HG02884 (cell line): Measurements from ENCODE around the gene DYNC1H1.
"Not testable (repeated sequence)": the region's sequence is repeated elsewhere in the genome, so short reads cannot be mapped to it uniquely, and the experiment has no call there.

Source experiments
- ATAC-seq: cut with Tn5 transposase; IDR thresholded peaks from one replicate; pipeline ENCODE4 v1.9.1; 2021; ENCODE audit warnings: mild to moderate bottlenecking, moderate library complexity; ENCODE audit not compliant: unreplicated experiment

The DYNC1H1 gene

GRCh38 chr14:102058146-102058545 is 93.8 kb downstream of the DYNC1H1 start:
- ATAC-seq = no peak

GRCh38 chr14:102058961-102059360 is 94.6 kb downstream of the DYNC1H1 start:
- no peak for ATAC-seq

DNA sequence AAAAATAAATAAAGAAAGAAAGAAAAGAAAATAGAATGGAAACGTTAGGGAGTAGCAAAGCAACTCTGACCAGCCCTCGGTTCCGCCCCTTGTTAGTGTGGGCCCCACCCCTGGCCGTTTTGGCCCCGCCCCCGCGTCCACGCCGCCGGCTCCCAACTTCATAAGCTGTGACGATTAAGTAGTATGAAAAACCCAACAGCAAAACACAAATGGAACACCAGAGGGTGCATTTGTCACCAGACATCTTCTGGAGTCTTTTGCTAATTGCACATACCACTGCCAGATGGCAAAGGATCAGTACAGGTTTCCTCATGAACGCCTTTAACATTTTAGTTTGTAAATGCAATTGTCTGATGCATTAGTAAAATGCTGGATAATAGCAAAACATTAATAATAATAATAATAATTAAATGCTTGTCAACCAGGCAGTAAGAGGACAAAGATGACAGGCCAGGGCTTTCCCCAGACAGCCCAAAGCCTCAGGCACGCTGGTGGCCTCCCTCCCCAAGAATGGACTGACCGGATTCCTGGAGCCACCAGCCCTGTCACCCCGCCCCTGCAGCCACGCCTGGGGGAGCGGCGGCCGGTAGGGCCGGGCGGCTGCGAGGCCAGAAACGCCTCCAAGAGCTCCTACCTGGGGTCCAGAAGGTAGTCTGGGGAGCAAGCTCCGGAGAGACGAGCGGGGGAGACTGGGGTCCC is 98.9 kb downstream of the DYNC1H1 start:
- peak; percentile 43 for ATAC-seq

DNA sequence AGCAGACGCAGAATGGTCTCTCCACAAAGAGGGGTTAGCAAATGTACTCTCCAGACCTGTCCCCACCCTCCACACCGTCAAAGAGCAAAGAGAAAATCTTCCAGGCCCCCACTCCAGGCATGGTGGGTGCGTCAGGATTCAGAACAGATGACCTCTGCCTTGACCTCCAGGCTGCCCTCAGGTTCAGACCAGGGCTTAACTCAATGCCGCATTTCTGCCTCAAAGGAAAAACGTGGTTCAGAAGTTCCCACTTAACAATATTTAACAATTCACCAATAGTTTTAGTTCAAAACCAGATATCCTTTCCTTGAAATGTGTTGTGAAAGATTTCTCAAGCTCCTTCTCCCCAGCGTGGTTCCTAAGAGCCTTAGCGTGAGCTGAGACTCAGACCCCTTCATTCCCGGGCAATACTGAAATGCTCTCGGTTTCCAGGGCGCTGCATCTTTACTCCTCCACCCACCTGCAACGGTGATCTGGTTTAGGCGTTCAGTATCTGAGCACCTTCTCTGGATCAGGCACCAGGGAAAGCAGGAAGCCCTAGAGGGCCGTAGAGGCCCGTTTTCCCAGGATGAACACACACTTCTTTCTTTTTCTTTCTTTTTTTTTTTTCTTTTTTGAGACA is 99.5 kb downstream of the DYNC1H1 start:
- no peak for ATAC-seq

GRCh38 chr14:102064590-102064989 is 100.2 kb downstream of the DYNC1H1 start:
- not testable (repeated sequence) for ATAC-seq

DNA sequence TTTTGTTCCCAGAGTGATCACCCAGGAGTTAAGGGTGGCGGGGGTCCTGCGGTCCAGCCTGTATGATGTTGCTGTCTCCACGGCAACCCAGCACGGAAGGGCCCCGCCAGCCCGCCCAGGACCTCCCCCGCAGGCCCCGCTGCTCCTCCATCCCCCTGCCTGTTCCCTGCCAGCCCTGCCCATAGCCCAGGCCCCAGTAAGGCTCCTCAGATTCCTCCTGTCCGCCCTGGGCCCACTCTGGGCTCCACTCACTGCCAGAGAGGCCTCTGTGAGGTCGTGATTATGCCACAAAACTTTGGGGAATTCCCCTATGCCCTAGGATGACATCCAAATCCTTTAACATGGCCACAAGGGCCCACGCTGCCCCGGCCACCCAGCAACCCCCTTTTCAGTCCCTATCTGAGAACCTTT is 101.7 kb downstream of the DYNC1H1 start:
- no peak for ATAC-seq

DNA sequence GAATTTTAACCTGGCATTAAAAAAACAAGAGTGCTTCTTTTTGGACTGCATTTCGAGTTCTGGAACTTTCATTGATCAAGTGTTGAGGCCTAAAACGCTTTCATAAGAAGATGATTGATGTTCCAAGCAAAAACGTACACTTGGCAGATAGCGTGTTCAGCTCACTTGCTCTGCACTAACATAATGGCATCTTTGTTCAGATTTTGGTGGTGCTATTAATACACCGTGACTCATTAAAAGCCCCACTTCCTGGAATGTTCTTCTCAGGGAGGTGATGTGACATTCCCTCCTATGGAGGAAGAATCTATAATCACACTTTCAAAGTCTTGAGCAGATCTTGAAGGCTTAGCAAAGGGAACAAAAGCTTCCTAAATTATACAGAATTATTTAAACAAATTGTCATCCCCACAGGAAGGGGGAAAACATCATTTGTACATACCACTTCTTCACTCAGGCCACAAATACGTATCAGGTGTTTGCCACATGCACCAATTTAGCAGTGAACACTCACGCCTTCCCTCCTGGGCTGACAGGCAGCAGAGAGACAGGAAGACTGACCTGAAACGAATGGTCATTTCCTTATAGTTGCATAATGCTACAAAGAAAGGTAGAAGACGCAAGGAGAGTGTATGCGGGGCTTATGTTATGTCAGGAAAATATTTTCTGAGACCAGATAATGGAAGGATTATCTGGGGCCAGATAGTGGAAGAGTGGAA is 107.1 kb downstream of the DYNC1H1 start:
- ATAC-seq = no peak

- no peak for ATAC-seq
These were observed 110.1 kb downstream of the DYNC1H1 start for GRCh38 chr14:102074415-102074964.

- ATAC-seq = no peak
These were observed 110.8 kb downstream of the DYNC1H1 start for GRCh38 chr14:102075155-102075554.

- no peak for ATAC-seq
These were observed 113.0 kb downstream of the DYNC1H1 start for GRCh38 chr14:102077382-102077709.

DNA sequence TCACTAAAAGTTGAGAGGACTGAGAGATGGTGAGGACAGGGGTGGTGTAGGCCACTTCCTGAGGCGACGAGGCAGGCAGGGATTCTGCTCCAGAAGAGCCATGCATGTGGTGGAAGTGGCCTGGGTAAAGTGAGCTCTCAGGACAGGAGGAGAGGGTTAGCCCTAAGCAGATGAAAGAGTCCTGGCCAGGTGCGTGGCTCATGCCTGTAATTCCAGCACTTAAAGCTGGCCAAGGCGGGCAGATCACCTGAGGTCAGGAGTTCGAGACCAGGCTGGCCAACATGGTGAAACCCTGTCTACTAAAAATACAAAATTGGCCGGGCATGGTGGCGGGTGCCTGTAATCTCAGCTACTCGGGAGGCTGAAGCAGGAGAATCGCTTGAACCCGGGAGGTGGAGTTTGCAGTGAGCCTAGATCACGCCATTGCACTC is 114.0 kb downstream of the DYNC1H1 start:
- ATAC-seq = not testable (repeated sequence)

DNA sequence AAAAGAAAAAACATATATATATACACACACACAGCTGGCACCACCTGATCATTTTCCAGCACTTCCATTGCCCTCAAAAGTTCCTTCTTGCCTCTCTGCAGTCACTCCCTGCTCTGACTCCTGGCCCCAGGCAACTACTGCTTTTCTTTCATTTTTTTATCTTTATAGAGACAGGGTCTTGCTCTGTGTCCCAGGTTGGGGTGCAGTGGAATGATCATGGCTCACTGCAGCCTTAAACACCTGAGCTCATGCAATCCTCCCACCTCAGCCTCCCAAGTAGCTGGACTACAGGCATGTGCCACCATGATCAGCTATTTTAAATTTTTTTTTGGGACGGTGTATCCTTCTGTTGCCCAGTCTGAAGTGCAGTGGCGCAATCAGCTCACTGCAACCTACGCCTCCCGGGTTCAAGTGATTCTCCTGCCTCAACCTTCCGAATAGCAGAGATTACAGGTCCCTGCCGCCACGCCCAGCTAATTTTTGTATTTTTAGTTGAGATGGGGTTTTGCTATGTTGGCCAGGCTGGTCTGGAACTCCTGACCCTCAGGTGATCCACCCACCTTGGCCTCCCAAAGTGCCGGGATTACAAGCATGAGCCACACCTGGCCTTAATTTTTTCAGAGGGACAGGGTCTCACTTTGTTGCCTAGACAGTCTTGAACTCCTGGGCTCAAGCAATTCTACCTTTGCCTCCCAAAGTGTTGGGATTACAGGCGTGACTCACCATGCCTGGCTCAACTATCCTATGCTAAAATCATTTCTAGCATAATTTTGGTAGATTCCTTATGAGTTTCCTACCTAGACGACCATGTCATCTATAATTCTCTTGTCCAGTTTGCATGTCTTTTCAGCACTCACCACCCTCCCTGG is 114.7 kb downstream of the DYNC1H1 start:
- no peak for ATAC-seq

DNA sequence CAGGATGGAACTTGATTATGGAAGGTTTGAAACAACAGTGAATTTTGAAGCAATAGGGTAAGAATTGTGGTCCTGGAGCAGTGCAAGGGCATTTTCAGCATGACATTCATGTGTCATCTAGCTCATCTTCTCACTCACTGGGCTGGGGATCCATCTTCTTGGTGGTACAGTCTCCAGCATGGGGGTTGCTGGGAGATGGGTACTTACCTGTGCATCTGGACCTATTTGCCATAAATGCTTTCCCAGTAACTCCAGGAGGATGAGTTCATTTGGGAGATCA is 115.3 kb downstream of the DYNC1H1 start:
- no peak for ATAC-seq

GRCh38 chr14:102080183-102081080 is 116.1 kb downstream of the DYNC1H1 start:
- no peak for ATAC-seq

- no peak for ATAC-seq
These were observed 117.1 kb downstream of the DYNC1H1 start for GRCh38 chr14:102081231-102082080.

- ATAC-seq = not testable (repeated sequence)
These were observed 120.1 kb downstream of the DYNC1H1 start for GRCh38 chr14:102084522-102084921.

DNA sequence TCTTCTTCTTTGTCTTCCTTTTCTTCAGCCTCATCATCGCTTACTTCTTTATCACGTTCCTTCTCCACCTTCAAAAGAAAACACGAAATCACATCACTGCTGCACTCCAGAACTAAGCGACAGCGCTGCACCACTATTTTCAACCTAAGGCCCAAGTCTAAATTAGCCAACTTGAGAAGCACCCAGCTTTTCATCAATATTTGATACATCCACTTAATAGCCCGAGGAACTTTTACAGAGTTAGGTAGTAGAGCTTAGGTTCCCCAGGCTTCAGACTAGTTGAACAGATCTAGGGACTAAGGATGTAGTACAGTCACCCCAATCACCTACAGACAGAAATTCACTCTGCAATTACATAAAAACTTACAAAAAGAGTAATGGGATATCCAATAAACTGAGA is 120.6 kb downstream of the DYNC1H1 start:
- ATAC-seq = no peak

DNA sequence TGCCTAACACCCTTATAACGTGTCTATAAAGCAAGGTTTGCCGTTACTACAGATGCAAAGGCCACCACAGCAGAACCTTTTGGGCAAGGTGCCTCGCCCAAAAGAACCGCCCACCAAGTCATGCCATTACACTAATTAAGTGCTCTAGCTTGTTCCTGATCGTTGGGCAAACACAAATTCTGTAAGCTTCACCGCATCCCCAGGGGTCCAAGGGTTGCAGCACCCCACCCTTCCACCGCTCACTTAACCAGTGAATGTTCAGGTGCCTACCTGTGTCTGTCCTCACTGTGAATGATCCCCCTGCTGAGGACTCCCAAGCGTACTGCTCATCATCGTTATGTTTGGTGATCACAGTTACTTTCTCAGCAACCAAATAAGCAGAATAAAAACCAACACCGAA is 121.1 kb downstream of the DYNC1H1 start:
- ATAC-seq = no peak
